Activated CD4-positive, alpha-beta T cell treated with anti-CD3 and anti-CD28 coated beads, Interleukin-2, amount 50 U/mL, for 48 hours (primary cell): ENCODE data around the gene BOLA3.
"Not testable (repeated sequence)": the region's sequence is repeated elsewhere in the genome, so short reads cannot be mapped to it uniquely, and the experiment has no call there.

Experiments used
- DNase-seq, 2 experiments: peaks; one replicate each; pipeline ENCODE4 v3.0.0-alpha.2; 2020

BOLA3 gene

DNA sequence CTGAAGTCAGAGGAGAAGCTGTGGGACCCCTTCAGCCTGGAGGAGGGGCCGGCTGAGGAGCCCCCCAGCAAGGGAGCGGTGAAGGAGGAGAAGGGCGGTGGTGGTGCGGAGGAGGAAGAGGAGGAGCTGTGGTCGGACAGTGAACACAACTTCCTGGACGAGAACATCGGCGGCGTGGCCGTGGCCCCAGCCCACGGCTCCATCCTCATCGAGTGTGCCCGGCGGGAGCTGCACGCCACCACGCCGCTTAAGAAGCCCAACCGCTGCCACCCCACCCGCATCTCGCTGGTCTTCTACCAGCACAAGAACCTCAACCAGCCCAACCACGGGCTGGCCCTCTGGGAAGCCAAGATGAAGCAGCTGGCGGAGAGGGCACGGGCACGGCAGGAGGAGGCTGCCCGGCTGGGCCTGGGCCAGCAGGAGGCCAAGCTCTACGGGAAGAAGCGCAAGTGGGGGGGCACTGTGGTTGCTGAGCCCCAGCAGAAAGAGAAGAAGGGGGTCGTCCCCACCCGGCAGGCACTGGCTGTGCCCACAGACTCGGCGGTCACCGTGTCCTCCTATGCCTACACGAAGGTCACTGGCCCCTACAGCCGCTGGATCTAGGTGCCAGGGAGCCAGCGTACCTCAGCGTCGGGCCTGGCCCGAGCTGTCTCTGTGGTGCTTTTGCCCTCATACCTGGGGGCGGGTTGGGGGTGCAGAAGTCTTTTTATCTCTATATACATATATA lies 46.0 kb downstream of the BOLA3 start:
- no peak for DNase-seq

DNA sequence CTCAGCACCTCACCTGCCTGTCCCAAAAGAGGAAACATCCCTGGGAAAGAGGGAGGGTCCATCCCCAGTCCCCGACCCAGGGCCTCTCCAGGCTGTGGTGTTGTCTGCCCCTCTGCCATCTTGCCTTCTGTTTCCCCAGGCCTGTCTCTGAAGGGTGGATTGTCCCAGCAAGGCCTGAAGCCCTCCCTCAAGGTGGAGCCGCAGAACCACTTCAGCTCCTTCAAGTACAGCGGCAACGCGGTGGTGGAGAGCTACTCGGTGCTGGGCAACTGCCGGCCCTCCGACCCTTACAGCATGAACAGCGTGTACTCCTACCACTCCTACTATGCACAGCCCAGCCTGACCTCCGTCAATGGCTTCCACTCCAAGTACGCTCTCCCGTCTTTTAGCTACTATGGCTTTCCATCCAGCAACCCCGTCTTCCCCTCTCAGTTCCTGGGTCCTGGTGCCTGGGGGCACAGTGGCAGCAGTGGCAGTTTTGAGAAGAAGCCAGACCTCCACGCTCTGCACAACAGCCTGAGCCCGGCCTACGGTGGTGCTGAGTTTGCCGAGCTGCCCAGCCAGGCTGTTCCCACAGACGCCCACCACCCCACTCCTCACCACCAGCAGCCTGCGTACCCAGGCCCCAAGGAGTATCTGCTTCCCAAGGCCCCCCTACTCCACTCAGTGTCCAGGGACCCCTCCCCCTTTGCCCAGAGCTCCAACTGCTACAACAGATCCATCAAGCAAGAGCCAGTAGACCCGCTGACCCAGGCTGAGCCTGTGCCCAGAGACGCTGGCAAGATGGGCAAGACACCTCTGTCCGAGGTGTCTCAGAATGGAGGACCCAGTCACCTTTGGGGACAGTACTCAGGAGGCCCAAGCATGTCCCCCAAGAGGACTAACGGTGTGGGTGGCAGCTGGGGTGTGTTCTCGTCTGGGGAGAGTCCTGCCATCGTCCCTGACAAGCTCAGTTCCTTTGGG lies 47.2 kb downstream of the BOLA3 start:
- no peak for DNase-seq

DNA sequence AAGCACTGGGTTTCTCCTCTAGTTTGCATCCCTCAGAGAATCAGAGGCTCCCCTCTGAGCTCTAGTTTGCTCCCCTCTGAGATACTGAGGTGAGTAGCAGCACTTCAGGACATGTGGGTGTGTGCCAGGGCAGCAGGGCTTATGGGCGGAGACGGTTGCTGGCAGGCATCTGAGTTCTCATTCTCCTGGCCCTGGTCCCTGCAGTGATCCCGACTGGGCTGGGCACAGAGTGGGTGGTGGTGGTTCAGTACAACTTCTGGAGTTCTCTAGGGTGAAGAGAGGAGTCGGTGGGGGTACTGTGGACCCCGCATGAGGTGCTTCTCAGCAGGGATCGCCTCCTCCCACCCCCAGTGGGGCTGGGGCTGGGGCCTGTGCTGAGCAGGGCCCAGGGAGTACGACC lies 47.9 kb downstream of the BOLA3 start:
- DNase-seq, result no peak

DNA sequence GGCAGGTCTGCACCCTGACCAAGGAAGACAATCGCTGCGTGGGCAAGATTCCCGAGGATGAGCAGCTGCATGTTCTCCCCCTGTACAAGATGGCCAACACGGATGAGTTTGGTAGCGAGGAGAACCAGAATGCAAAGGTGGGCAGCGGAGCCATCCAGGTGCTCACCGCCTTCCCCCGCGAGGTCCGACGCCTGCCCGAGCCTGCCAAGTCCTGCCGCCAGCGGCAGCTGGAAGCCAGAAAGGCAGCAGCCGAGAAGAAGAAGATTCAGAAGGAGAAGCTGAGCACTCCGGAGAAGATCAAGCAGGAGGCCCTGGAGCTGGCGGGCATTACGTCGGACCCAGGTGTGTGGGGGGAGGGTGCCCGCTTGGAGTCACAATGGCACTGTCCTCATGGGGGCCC lies 48.4 kb downstream of the BOLA3 start:
- no peak for DNase-seq

DNA sequence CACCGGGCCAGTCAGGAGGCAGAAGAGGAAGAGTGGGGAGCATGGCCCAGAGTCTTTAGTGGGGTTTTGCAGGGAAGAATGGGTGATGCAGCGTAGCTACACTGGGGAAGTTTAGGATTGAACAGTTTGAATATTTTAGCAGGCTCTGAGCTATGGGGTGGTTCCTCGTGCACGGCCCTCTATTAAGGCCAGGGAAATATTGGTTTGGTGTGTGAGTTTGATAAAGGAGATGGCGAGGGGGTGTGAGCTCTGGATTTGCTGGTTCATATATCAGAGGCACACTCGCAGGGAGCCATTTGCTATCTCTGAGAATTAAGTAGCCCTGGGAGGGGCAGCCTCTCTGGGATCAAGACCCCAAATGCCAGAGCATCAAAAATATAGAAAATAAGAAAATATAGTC lies 50.1 kb downstream of the BOLA3 start:
- no peak for DNase-seq

DNA sequence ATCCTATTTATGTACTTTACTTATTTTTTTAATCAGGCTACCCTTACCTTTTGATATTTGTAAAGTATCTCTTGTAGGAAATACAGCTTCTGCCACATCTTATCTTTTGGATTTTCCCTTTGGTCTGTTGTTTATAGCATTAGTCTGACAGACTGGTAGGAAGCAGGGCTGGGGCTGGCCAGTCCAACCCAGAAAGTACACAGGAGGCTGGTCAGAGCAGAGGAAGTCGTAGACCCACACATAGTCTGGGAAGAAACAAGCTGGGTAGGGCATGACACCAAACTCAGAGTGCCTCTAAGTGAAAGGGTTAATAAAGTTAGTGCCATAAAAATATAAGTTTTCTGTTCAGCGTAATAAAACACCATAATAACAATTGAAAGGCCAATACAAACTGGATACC lies 51.7 kb downstream of the BOLA3 start:
- DNase-seq, result no peak

DNA sequence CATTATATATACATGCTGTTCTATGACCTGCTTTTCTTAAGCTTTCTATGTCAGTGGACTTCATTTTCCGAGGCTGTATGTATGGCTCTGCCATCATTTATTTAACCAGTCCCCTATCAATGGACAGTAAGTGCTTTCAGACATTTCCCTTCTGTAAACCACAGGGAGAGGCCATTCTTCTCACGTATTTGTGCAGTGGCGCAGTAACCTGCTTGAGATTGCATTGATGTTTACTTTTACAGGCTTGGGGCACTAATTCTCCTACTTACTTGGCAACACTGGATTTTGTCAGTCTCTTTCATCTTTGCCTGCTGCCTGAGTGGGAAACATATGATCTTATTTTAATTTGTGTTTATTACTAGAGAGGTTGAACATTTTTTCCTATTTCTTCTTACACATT lies 52.1 kb downstream of the BOLA3 start:
- no peak for DNase-seq

DNA sequence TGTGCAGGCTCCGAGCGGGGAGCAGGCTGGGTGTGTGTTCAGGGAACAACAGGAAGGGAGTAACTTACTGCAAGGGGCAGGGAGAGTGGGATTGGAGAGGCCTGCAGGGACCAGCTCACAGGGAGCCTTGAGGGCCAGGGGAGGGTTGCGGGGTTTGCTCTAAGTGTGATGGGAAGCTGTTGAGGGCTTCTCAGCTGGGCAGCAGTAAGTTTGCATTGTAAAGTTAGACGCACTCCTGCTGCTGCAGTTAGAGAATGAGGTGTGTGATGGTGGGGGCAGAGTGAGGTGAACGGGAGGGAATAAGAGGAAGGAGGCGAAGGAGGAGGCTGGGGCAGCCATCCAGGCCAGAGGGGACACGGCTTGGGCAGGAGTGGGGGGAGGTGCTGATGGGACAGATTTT lies 53.4 kb downstream of the BOLA3 start:
- DNase-seq, result no peak

DNA sequence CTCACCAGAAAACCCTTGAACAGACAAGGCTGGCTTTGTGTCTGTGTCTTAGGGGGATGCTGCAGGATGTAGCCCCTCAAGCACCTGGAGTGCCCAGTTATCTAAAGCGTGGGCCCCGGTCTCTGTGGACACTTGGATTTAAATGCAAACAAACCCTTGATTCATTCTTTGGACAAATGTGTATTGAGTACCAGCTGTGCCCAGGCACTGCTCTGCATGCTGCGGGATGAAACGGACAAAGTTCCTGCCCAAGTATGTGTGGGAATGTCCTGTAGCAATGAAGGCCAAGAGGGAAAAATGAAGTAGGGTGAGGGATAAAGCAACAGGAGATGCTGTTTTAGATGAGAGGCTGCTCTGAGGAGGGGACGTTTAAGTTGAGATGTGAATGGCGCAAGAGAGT lies 53.9 kb downstream of the BOLA3 start:
- no peak for DNase-seq

DNA sequence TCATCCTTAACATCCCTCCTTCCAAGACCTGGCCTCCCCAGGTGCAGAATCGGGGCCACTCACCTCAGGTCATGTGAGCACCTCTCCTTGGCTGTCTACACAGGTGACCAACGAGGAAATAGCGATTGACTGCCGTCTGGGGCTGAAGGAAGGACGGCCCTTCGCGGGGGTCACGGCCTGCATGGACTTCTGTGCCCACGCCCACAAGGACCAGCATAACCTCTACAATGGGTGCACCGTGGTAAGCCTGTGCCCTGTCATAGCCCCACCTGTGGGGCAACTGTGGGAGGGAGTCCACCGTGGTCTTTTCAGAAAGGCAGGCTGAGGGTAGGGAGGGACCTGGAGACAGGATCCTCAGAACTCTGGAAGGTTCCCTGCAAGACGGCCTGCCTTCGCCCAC lies 54.3 kb downstream of the BOLA3 start:
- no peak for DNase-seq

DNA sequence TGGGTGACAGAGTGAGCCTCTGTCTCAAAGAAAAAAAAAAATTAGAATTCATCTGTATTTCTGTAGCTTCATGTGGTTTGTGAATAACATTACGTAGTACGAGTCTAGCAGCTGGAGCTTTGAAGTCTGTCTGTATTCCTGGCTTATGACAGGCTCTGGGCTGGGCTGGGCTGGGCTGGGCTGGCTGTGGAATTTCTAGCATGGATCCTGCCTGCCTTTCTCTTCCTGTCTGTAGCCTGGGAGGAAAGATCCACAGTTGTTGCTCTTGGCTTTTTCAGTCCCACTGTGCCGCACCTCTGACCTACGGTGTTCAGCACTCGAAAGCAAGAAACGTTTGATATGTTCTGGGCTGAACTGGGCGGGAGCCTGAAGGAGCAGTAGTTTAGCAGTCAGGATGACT lies 55.4 kb downstream of the BOLA3 start:
- no peak for DNase-seq

DNA sequence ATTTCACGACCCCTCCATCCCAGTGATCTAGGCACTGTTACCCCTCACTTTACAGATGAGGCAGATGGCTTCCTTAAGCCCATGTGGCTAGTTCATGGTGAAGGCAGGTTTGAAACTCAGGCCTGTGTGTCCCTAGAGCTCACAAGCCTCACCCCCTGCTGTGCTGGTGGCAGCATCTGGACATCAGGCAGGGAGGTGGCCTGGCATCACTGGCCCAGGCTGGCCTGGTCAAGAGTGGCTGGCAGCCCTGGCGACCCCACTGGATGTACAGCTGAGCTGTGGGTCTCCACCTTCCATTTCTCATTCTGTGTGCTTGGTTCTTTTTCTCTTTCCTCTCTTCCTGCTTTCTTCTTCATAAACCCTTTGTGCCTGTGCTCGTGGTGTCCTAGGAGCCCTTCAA lies 56.3 kb downstream of the BOLA3 start:
- DNase-seq, result no peak

DNA sequence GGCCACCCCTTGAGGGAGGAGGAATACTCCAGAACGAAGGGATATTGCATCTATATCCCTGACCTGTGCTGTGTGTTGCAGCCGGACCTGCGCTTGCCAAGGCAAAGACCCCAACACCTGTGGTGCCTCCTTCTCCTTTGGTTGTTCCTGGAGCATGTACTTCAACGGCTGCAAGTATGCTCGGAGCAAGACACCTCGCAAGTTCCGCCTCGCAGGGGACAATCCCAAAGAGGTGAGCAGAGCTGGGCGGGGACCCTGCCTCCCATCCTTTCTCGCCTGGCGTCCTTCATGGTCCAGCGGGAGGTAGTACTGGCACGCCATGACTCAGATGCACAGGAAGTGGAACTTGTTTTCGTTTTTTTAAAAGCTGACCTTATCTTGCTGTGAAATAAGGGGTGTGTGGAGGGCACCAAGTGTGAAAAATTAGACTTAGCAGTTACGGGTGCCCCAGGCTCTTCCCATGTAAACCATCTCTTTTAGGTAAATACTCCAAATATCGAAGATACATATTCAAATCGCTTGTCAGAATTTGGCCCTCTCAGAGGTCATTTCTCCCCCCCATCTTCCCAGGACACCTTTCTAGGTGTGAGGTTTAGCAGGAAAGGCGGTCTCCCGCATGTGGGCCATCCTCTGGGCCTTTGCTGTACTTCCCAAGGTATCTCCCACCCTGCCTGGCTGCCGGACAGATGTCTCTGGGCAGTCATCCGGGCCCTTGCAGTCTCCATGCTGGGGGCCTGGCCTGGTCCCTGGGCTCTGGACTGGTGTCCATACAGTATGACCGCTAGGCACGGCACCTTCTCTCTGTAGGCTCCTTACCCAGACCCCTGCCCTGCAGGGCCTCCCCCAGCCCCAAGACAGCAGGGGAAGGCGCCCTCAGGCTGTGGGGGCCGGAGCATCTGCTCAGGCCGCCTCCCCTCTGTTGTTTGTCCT lies 57.6 kb downstream of the BOLA3 start:
- DNase-seq, result no peak

DNA sequence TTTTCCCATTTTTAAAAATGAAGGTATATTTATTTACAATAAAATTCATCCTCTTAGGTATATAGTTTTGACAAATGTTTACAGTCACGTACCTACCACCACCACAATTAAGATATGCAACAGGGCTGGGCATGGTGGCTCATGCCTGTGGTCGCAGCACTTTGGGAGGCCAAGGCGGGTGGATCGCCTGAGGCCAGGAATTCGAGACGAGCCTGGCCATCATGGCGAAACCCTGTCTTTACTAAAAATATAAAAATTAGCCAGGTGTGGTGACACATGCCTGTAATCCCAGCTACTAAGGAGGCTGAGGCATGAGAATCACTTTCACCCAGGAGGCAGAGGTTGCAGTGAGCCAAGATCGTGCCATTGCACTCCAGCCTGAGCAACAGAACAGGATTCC lies 59.0 kb downstream of the BOLA3 start:
- DNase-seq, result not testable (repeated sequence)

DNA sequence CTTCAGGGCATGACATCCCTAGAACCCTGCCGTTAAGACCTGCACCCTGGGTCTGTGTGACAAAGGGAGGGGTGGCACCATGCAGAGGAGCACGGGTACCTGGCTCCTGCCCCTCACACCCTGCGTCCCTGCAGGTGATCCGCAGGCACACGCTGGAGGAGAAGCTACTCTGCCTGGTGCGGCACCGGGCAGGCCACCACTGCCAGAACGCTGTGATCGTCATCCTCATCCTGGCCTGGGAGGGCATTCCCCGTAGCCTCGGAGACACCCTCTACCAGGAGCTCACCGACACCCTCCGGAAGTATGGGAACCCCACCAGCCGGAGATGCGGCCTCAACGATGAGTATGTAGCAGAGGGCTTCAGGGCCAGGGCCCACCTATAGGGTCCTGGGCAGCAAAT lies 60.0 kb downstream of the BOLA3 start:
- no peak for DNase-seq

DNA sequence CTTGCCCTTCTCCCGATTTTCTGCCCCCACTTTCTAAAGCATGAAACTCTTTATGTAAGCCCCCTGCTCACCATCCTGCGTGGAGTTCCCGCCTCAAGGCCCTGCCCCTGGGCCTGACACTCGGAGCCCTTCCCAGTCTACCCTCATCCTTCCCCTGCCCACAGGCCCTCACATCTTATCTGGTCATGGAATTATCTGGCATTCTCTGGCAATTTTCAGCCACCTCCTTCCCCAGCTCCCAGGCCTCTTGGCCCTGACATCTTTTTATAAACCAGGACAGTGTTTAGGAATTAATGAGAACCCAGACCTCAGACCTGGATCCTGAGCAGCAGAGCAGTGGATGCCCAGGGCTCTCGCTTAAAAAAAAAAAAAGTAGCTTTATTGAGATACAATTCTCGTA lies 61.7 kb downstream of the BOLA3 start:
- DNase-seq, result no peak
